ENCODE data around the gene HS3ST3A1.

HS3ST3A1 gene

DNA sequence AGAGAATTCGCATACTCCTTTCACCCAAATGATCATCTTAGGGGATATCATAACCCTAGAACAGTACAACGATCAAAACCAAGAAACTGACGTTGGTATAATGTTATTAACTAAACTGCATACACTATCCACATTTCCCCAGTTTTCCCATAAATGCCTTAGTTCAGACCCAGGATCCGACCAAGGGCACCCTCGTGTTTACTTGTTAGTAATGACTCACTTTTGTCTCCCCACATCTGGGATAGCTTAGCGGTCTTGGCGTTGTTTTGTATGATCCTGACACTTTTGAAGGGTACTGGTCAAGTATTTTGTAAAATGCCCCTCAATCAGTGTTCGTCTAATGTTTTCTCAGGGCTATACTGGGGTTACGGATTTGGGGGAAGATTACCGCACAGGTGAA, 8.0 kb downstream of the HS3ST3A1 start:
- whole genome bisulfite sequencing (ENCODE audit: extremely low coverage, insufficient coverage, low lambda C conversion rate): no CpG with 5 or more reads among the region's 10 CpGs
- H3K36me3 ChIP-seq (ENCODE audit: control insufficient read depth, insufficient read depth, low read length): no peaks in the 10 kb centered on the region

DNA sequence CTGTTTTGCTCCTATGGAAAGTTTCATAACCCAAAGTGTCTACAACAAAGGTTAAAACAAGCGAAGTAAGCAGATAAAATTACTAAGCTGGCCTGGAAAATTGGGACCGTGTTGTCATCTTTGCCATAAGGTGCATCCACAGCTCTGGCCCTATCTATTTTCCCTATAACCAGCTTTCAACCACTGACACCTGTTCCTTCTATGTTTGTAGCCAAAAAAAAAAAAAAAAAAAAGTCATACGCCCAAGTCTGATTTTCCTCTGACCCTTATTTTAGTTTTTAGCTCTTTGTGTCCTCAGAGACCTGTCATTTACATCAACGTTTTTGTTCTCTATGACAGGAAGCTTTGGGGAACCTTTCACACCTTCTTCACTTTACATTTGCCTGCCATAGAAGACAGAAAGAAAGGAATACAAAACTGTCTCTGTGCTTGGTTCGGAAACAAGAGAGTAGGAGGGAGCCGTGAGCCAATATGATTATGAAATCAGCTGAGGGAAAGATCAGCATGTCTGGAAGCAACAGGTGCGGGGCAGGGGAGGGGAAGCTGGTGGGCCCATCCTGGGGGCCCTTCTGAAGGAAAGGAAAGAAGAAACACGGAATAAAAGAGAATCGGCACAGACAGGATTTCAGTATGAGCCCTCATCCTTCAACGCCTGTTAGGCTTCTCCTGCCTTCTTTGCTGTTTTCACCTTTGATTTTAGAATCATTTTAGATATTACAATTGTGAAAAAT, 8.5 kb downstream of the HS3ST3A1 start:
- Histone ChIP-seq H4K5ac (ENCODE audit: low read length) (no peak overlapping the region), H3K27me3 (ENCODE audit: insufficient read depth, low read length, poor library complexity) (no peaks in the 10 kb centered on the region), H3K4ac (ENCODE audit: low read depth, low read length) (no peak overlapping the region), H2BK120ac (ENCODE audit: low read depth, low read length) (no peak overlapping the region), H3K56ac (ENCODE audit: low read length) (no peak overlapping the region), H3K4me3 (ENCODE audit: low read length) (no peak overlapping the region), H3K4me2 (ENCODE audit: low read length) (no peak overlapping the region), H2AK5ac (ENCODE audit: low read length) (no peak overlapping the region), H3K79me1 (ENCODE audit: low read length) (peaks cover 13% of the 10 kb centered on the region), H3K18ac (ENCODE audit: low read length) (no peak overlapping the region), H3K9ac (ENCODE audit: low read length) (no peak overlapping the region), H3K79me2 (ENCODE audit: control insufficient read depth, insufficient read depth, low read length) (peaks cover 21% of the 10 kb centered on the region), H3K36me3 (ENCODE audit: control insufficient read depth, insufficient read depth, low read length) (no peaks in the 10 kb centered on the region), H3K23ac (ENCODE audit: low read length) (no peak overlapping the region), H3K27ac (ENCODE audit: low read depth, low read length) (no peak overlapping the region), H2BK5ac (ENCODE audit: low read length) (no peak overlapping the region), H4K8ac (ENCODE audit: low read depth, low read length) (no peak overlapping the region), H3K4me1 (ENCODE audit: control insufficient read depth, low read depth, low read length) (no peaks in the 10 kb centered on the region), H2BK15ac (replicated peaks; ENCODE audit: low read depth) (no peak overlapping the region)
- WGBS (ENCODE audit: extremely low coverage, insufficient coverage, low lambda C conversion rate): no CpG with 5 or more reads among the region's 10 CpGs
- no peak for DNase-seq

More for the DNA sequence above, 8.0 kb downstream of the HS3ST3A1 start:
- H2BK5ac ChIP-seq (ENCODE audit: low read length): no peak overlapping the region
- no peak overlapping the region for H3K4ac ChIP-seq (ENCODE audit: low read depth, low read length)
- no peak overlapping the region for H4K5ac ChIP-seq (ENCODE audit: low read length)
- H3K27me3 ChIP-seq (ENCODE audit: insufficient read depth, low read length, poor library complexity): no peaks in the 10 kb centered on the region
- no peak overlapping the region for H3K27ac ChIP-seq (ENCODE audit: low read depth, low read length)
- H2BK15ac ChIP-seq (replicated peaks; ENCODE audit: low read depth): no peak overlapping the region
- no peak overlapping the region for H3K4me3 ChIP-seq (ENCODE audit: low read length)
- H3K79me2 ChIP-seq (ENCODE audit: control insufficient read depth, insufficient read depth, low read length): peaks cover 21% of the 10 kb centered on the region
- no peak for DNase-seq
- no peak overlapping the region for H2AK5ac ChIP-seq (ENCODE audit: low read length)
- peaks cover 13% of the 10 kb centered on the region for H3K79me1 ChIP-seq (ENCODE audit: low read length)
- no peak overlapping the region for H3K9ac ChIP-seq (ENCODE audit: low read length)
- H3K4me2 ChIP-seq (ENCODE audit: low read length): no peak overlapping the region
- no peak overlapping the region for H3K56ac ChIP-seq (ENCODE audit: low read length)
- no peak overlapping the region for H3K18ac ChIP-seq (ENCODE audit: low read length)
- H4K8ac ChIP-seq (ENCODE audit: low read depth, low read length): no peak overlapping the region
- H3K4me1 ChIP-seq (ENCODE audit: control insufficient read depth, low read depth, low read length): no peaks in the 10 kb centered on the region
- no peak overlapping the region for H2BK120ac ChIP-seq (ENCODE audit: low read depth, low read length)
- H3K23ac ChIP-seq (ENCODE audit: low read length): no peak overlapping the region

DNA sequence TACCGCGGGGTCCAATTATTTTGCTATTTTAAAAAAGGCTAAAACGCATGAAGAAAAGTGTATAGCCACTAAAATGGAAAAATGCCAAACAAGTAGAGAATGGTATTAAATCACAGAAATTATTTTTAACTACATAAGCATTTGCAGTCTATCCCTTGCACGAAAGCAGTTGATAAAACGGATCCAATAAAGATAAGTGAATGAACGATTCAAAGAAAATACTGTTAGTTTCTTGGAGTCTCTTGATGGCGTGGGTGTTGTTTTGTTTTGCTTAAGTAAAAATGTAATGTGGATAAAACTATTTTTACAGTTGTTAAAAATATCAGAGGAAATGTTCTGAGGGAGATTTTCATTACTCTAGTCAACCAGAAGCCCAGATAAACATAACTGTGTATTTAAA, 9.3 kb downstream of the HS3ST3A1 start:
- DNase-seq: no peak
- H3K4ac ChIP-seq (ENCODE audit: low read depth, low read length): no peak overlapping the region
- no peak overlapping the region for H2AK5ac ChIP-seq (ENCODE audit: low read length)
- no peak overlapping the region for H4K5ac ChIP-seq (ENCODE audit: low read length)
- peaks cover 21% of the 10 kb centered on the region for H3K79me2 ChIP-seq (ENCODE audit: control insufficient read depth, insufficient read depth, low read length)
- no peak overlapping the region for H3K4me3 ChIP-seq (ENCODE audit: low read length)
- H3K56ac ChIP-seq (ENCODE audit: low read length): no peak overlapping the region
- no peak overlapping the region for H3K4me2 ChIP-seq (ENCODE audit: low read length)
- H3K23ac ChIP-seq (ENCODE audit: low read length): no peak overlapping the region
- 100% methylated on average over 1 of the region's 7 CpGs for WGBS (ENCODE audit: extremely low coverage, insufficient coverage, low lambda C conversion rate)
- H3K79me1 ChIP-seq (ENCODE audit: low read length): peaks cover 13% of the 10 kb centered on the region
- no peaks in the 10 kb centered on the region for H3K27me3 ChIP-seq (ENCODE audit: insufficient read depth, low read length, poor library complexity)
- H4K8ac ChIP-seq (ENCODE audit: low read depth, low read length): no peak overlapping the region
- no peak overlapping the region for H2BK120ac ChIP-seq (ENCODE audit: low read depth, low read length)
- no peak overlapping the region for H2BK15ac ChIP-seq (replicated peaks; ENCODE audit: low read depth)
- no peak overlapping the region for H3K9ac ChIP-seq (ENCODE audit: low read length)
- H3K36me3 ChIP-seq (ENCODE audit: control insufficient read depth, insufficient read depth, low read length): no peaks in the 10 kb centered on the region
- H2BK5ac ChIP-seq (ENCODE audit: low read length): no peak overlapping the region
- no peaks in the 10 kb centered on the region for H3K4me1 ChIP-seq (ENCODE audit: control insufficient read depth, low read depth, low read length)
- H3K18ac ChIP-seq (ENCODE audit: low read length): no peak overlapping the region
- no peak overlapping the region for H3K27ac ChIP-seq (ENCODE audit: low read depth, low read length)

DNA sequence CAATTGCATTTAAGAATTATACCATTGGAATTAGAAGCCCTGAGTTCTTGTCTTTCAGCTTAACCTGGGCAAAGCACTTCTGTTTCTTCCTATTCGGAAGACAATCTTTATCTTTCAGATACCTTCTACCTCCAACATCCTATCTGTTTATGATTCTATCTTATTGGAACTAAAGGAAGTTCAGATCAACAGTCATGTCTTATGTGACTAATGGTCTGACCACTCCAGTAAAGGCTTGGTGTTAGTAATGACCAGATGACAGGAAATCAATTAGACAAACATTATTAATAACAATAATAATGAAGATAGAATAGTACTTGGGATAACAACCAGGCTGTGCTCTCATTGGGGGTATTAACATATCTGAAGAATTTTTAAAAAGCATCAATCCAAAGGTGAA, 11.3 kb downstream of the HS3ST3A1 start:
- Histone ChIP-seq H3K56ac (ENCODE audit: low read length) (no peak overlapping the region), H3K36me3 (ENCODE audit: control insufficient read depth, insufficient read depth, low read length) (no peaks in the 10 kb centered on the region), H3K18ac (ENCODE audit: low read length) (no peak overlapping the region), H2BK15ac (replicated peaks; ENCODE audit: low read depth) (no peak overlapping the region), H3K27ac (ENCODE audit: low read depth, low read length) (no peak overlapping the region), H2BK5ac (ENCODE audit: low read length) (no peak overlapping the region), H3K27me3 (ENCODE audit: insufficient read depth, low read length, poor library complexity) (no peaks in the 10 kb centered on the region), H3K4ac (ENCODE audit: low read depth, low read length) (no peak overlapping the region), H3K4me1 (ENCODE audit: control insufficient read depth, low read depth, low read length) (no peaks in the 10 kb centered on the region), H4K8ac (ENCODE audit: low read depth, low read length) (no peak overlapping the region), H2AK5ac (ENCODE audit: low read length) (no peak overlapping the region), H3K9ac (ENCODE audit: low read length) (no peak overlapping the region), H4K5ac (ENCODE audit: low read length) (no peak overlapping the region), H3K4me2 (ENCODE audit: low read length) (no peak overlapping the region), H3K79me1 (ENCODE audit: low read length) (peaks cover 12% of the 10 kb centered on the region), H3K79me2 (ENCODE audit: control insufficient read depth, insufficient read depth, low read length) (peaks cover 15% of the 10 kb centered on the region), H2BK120ac (ENCODE audit: low read depth, low read length) (no peak overlapping the region), H3K4me3 (ENCODE audit: low read length) (no peak overlapping the region), H3K23ac (ENCODE audit: low read length) (no peak overlapping the region)
- no peak for DNase-seq
- WGBS (ENCODE audit: extremely low coverage, insufficient coverage, low lambda C conversion rate): no CpG with 5 or more reads among the region's 1 CpG

DNA sequence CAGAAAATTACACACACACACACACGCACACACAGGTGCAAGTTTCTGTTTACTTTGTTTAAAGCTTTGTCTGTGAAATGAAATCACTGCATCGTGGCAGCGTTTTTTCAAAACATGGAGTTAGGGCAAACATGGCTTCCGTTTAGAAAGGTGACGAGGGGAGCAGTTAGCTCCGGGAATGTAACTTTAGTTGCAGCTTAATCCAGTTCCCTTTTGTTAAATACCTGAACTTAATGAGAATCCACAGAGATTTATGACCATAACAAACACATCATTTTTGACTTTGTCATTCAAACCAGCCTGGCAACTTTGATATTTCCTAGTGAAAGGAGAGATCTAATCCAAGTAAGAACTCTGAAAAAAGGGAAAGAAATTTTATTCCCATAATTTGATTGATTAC, 12.1 kb downstream of the HS3ST3A1 start:
- Histone ChIP-seq H2BK5ac (ENCODE audit: low read length) (no peak overlapping the region), H2BK15ac (replicated peaks; ENCODE audit: low read depth) (no peak overlapping the region), H4K5ac (ENCODE audit: low read length) (no peak overlapping the region), H2BK120ac (ENCODE audit: low read depth, low read length) (no peak overlapping the region), H3K4me1 (ENCODE audit: control insufficient read depth, low read depth, low read length) (no peaks in the 10 kb centered on the region), H3K79me1 (ENCODE audit: low read length) (peaks cover 12% of the 10 kb centered on the region), H3K9ac (ENCODE audit: low read length) (no peak overlapping the region), H3K4ac (ENCODE audit: low read depth, low read length) (no peak overlapping the region), H3K56ac (ENCODE audit: low read length) (no peak overlapping the region), H3K4me2 (ENCODE audit: low read length) (no peak overlapping the region), H2AK5ac (ENCODE audit: low read length) (no peak overlapping the region), H3K18ac (ENCODE audit: low read length) (no peak overlapping the region), H3K36me3 (ENCODE audit: control insufficient read depth, insufficient read depth, low read length) (no peaks in the 10 kb centered on the region), H3K79me2 (ENCODE audit: control insufficient read depth, insufficient read depth, low read length) (peaks cover 15% of the 10 kb centered on the region), H3K27me3 (ENCODE audit: insufficient read depth, low read length, poor library complexity) (no peaks in the 10 kb centered on the region), H4K8ac (ENCODE audit: low read depth, low read length) (no peak overlapping the region), H3K4me3 (ENCODE audit: low read length) (no peak overlapping the region), H3K27ac (ENCODE audit: low read depth, low read length) (no peak overlapping the region), H3K23ac (ENCODE audit: low read length) (no peak overlapping the region)
- DNase-seq: no peak
- WGBS (ENCODE audit: extremely low coverage, insufficient coverage, low lambda C conversion rate): no CpG with 5 or more reads among the region's 6 CpGs

Data from mesendoderm (in vitro differentiated cells).